GM19467 (cell line): ENCODE measurements around the gene SLC22A17.

Source experiments
- ATAC-seq: cut with Tn5 transposase; IDR thresholded peaks from one replicate; pipeline ENCODE4 v1.9.1; 2021; ENCODE audit warnings: mild to moderate bottlenecking, moderate library complexity; ENCODE audit not compliant: unreplicated experiment

The SLC22A17 gene

DNA sequence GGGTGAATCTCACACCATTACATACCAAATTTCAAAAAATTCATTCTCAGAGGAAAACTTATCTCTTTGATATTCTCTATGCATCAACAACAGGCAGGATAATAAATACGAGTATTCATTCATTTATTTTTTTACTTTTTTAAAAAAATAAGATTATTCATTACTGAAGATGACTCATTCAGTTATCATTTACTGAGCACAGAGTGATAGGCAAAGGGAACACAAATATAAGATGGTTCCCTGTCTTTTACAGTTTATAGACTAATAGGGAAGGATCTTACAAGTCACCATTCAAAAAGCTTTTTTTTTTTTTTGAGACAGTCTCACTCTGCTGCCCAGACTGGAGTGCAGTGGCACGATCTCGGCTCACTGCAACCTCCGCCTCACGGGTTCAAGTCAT, 36.4 kb downstream of the SLC22A17 start:
- no peak for ATAC-seq

DNA sequence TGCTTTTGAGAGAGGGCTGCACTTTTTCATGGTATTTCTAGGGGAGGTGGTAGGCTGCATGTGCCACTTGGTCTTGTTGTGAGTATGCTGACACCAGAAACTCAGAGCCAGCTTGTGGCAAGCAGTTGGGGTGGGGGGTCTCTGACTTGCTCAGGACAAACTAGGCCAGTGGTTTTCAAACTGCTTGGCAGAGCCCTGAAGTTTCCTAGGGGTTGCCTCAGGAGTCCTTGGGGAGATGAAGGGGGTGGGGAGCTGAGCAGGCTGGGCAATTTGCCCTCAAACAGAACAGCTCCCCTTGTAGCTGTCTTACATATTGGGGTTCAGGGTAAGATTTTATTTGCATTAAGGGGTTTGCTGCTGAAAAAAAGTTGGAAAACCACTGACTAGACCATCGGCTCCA, 42.1 kb downstream of the SLC22A17 start:
- ATAC-seq: no peak

DNA sequence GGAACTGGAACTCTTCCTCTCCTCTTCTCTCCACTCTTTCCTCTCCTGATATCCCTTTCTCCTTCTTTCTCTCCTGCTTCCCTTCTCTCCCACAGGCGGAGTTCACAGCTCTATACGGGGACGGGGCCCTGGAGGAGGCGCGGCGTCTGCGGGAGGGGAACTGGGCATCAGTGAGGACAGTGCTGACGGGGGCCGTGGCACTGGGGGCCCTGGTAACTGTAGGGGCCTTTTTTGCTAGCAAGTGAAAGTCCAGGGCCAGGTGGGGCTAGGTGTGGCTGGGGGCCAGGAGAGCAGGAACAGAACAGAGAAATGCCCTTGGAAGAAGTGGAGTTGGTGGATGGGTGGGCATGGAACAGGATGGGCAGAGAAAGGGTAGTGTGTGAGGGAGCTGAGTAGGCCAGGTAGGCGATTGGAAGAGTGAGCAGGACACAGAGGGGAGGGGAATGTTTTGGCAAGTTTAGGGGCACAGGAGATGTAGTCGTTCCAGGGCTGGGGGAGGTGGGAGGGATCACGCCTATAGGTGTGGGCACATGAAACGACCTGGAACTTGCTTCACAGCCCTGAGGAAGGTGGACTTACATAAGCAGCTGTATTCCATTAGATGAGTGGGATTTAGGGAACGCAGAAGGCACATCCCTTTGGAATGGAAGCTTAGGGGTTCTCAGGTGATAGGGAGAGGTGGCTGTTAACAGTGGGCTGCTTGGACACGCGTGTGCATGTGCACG, 43.8 kb downstream of the SLC22A17 start:
- ATAC-seq: no peak

DNA sequence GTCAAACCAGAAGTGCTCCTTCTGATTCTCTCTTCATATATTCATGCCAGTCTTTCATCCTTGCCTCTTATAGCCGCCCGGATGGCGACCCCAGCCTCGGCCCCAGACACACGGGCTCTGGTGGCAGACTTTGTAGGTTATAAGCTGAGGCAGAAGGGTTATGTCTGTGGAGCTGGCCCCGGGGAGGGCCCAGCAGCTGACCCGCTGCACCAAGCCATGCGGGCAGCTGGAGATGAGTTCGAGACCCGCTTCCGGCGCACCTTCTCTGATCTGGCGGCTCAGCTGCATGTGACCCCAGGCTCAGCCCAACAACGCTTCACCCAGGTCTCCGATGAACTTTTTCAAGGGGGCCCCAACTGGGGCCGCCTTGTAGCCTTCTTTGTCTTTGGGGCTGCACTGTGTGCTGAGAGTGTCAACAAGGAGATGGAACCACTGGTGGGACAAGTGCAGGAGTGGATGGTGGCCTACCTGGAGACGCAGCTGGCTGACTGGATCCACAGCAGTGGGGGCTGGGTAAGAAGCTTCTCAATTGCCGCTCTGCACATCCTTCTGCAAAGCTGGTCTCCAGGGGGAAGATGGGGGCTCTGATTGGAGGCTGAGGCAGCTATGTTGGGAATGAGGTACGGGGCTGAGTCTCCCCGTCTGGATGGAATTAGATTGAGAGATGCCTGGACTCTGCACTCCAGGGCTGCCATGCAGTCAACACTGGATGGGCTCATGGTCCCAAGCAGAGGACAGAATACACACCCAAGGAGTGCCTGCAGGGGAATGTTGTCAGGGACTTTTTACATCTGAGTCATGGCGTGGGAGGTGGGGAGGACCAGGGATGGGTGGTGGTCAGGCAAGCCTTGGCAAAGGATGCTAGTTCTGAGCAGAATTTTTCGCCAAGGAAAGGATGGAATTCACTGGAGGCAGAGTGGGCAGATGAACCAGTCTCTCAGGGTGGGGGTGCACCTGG, 44.7 kb downstream of the SLC22A17 start:
- ATAC-seq: no peak

DNA sequence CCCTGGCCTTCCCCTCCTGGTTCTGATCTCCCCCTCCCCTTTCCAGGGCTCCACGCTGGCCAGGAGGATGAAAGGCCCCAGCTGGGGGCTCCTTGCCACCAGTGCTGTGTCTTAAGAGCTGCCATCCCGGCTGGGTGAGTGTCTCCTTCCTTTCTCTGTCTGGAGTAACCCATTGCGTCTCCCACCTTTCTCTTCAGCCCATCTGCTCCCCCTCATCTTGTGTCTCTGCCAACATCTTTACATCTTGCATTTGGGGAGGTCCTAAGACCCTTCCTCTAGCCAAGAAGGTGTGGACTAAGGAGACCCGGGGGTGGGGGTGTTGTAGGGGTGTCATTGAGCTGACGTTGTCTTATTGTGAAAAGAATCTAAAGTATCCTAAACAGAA, 45.5 kb downstream of the SLC22A17 start:
- no peak for ATAC-seq

DNA sequence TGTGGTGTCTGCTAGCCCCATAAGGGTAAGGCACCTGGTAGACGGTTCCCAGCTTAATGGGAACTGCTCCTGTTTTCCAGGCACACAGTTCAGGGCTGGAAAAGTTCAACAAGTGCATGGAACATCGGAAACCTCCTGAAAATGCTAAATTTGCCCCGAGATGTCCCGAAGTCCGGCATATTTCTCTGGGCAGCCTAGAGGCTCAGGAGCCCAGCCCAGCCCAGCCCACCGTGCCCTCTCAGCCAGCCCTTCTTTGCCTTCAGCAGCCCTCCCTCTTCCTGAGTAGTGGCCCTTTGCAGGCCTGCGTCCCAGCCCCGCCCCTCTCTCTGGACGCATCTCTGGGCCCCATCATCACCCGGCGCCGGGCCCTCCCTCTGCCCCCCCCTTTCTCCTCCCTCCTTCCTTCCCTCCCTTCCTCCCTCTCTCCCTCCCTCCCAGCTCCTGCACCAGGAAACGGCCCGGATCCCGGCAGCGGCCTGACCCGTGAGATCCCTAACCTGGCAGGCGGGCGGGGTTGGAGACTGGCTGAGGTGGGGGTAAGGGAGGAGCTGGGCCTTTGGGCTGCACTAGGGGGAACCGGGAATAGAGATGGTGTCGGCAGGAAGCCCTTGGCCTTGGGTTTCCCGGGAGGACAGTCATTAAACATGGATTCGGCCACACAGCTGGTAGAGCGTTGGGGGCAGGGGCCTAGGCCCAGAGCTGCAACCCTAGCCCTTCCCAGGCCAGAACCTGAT, 46.1 kb downstream of the SLC22A17 start, which contains the start of gene BCL2L2:
TSS of gene BCL2L2 (plus strand) at position 422 of the 734 bp plus-strand sequence. CDS start 935 bp downstream, outside the sequence.
- no peak for ATAC-seq

DNA sequence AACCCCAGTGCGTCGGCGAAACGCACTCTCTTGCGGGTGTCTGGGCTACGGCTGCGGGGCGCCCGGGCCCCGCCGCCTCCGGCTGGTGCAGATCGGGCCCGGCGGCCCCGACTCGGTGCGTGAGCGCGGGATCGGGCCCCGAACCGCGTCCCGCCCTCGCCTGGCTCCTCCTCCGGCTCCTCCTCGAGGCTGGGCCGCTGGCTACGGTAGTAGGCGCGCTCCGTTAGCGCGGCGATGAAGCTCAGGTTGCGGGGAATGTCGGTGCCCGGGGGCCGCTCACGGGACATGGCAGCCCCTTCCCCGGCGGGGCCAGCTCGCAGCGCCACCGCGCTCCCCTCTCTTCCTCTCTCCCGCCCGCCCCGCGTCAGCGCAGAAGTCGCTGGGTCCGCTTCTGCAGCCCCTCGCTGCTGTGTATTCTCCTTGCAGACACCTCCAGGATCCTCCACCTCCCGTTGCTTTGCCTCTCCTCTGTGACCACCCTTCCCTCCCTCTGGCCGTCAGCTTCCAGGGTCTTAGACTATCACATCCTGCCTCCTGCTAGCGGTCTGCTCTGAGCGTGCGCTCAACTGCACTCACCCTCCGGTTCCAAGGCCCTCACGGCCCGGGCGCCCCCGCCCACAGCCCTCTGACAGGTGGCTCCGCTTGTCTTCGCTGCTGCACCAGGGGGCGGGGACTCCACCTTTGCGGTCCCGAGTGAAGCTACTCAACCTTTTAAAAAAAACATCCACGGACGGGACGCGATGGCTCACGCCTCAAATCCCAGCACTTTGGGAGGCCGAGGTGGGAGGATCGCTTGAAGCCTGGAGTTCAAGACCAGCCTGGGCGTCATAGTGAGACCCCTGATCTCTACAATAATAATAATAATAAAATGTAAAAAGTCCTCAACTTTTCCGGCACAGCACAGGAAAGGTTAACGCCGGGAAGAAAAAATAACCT, 50.1 kb downstream of the SLC22A17 start, which contains the start of gene PPP1R3E:
TSS of gene PPP1R3E (minus strand) at position 570 of the 936 bp plus-strand sequence. CDS start at position 287, 283 bp downstream.
- peak; percentile 24 for ATAC-seq

DNA sequence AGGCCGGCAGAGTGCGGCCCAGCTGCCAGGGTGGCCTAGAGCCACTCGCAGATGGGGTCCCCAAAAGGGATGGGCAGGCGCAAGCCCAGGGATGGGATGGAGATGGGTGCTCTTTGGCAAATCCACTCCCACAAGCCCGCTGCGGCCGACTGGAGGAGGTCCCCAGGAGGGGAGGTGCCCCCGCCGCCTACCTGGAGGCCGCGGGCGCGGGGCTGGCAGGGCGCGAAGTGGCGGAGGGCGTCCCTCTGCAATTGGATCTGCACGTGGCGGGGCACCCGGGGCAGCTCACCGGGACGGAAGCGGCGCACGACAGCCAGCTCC, 50.8 kb downstream of the SLC22A17 start:
- peak; percentile 10 for ATAC-seq

DNA sequence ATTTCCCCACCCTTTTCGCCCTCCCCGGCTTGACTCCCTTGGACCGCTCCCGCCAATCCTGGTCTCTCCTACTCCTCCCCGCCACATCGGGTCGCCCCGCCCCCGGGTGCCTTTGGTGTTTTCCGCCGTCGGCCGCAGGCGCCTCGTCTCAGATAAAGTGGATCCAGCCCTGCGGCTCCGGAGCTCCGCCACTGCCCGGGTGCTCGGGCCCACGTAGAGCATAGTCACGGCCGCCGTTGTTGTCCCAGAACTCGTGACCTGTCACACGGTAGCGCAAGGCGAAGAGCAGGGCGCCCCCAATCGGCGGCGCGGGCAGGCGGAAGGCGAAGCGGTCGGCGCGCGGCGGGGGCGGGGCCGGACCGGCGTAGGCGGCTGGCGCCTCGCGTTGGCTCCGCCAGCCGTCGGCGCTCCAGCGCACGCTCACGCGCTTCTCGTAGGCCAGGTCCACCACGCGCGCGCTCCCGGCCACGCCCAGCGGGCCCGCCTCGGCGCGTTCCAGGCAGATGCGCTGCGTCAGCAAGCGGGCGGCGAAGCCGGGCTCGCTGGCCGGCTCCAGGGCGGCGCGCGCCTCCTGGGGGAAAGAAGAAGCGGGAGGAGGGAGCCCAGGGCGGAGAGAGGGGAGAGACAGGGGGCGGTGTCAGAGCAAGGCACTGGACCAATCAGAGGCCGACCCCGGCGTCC, 51.3 kb downstream of the SLC22A17 start:
- ATAC-seq: peak; percentile 86

DNA sequence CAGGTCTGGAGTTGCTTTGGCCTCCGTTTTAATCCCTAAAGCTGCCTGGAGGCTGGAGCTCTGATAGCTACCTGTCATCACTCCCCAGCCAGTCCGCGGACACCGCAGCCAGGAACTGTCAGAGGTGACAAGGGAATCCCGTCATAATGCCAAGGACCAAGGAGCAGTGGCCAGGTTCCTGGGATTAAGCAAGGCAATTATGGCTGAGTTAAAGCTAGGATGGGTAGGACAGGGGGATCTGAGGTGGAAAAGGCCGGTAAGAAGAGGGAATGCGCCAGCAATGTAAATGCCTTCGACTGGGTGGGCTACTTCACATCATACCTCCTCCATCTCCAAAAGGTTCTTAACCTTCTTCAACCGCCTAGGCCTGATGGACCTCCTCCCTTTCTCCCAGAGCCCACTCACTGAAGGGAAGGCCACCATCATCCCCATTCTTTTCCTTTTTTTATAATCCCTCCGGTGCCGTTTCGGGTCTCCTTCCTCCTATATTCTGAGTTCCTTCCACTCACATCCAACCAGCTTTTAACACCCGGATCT, 51.9 kb downstream of the SLC22A17 start:
- ATAC-seq: no peak

DNA sequence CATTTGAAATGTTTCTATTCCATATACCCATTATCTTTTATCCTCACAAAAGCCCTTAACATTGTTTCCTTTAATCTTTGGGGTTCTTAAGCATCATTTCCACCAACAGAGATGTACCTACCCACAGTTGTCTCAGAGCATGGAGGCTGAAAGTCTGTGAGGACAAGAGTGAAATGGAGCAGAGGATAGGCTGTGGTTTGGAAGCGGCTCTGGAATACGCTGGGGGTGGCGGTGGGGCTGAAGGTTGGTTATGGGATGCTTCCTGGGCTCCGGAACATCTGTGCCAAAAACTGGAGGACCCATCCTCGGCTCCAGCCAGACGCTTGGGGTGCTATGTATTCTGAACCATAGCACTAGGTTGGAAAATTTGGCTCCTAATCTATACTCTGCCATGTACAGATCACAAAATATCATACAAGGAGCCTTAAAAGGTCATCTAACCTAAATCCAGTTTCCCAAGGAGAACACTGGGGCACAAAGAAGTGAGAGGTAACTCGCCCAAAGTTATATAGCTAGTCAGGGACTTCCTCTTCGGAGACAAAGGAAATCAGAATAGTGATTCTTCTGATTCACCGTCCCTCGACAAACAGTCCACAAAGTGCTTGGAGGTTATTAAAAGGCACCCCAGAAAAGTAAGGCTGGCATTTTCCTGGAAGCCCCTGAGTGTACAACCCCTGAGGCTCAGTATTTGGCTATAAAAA, 52.6 kb downstream of the SLC22A17 start:
- ATAC-seq: no peak

DNA sequence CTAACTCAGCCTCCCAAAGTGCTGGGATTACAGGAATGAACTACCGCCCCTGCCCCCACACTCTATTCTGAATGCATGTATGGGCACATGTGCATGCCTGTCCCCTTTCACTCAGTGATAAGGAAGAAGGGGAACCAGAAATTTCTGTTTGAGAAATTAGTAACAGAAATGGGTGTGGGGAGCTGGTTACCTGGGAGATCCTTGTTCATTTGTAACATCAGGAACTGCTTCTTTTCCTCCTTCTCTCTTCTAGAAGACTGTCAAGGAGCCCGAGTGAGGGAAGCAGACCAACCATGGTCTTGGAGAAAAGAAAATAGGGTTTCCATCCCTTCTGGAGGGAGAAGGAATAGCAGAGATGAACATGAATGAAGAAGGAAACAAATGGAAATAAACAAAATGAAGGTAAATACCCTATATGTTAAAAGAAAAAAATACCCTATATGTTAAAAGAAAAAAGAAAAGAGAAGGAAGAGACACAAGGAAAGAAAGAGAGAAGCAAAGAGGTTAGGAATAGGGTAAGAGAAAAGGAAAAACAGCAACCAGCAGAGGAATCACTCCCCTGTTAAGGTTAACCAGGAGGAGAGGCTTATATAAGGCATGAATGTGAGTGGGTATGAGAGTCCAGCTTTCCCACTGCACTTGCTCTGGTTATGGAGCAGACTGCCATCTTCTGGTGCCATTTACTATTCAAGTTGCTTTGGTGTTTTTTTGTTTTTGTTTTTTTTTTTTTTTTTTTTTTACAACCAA, 53.3 kb downstream of the SLC22A17 start:
- ATAC-seq: no peak

DNA sequence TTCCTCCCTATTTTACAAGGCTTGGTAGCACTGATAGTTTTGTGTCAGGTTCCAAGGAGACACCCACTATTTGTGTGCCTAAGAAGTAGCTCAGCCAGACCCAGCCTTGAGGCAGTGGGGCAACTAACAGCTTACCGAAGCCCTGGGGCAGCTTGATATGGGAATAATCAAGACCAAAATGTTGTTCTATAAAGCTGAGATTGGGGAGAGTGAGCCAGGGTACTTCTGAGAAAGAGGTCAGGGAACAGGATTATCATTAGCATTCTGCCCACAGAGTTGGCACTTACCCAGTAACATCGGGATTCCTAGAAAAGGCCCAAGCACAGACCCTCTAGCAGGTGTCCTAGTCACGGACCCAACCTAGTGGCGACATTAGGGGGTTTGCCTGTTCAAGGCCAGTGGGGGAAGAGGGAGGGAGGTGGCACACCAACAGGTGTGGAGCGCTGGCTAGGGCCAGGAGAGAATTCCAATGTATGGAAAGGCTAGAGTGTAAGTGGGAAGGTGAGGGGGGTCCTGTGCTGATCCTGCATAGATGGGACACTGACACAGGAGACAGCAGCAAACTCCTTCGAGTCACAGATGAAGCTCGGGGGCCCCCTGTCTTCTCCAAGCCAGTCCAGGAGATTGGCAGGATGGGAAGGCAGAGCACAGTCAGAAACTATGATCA, 54.9 kb downstream of the SLC22A17 start:
- ATAC-seq: no peak

DNA sequence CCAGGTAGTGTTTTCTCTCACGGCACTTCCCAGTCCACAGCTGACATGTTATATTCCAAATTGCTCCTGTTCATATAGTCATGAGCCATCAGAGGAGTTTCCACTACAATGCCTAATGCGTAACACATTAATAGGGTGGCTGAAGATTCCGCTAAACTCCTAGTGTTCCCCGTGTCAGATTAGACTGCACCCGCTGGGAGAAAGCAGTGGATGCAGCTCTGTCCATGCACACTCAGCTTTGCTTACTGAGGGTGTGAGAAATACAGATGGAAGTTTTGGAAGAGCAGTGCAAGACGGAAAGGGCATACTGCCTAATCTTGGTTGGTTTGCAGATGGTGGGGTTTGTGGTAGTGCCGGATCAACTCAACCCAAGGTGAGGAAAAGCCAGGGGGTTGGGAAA, 55.6 kb downstream of the SLC22A17 start:
- ATAC-seq: no peak
